NCI-H446 treated with DMSO at 0.1 percent for 48 hours (cell line): ENCODE results near the gene SLC25A6.
"Not testable (repeated sequence)": the region's sequence is repeated elsewhere in the genome, so short reads cannot be mapped to it uniquely, and the experiment has no call there.

Source experiments
- DNase-seq: peaks from one replicate; lab custom pipeline; 2025; lab: John Stamatoyannopoulos, UW

The SLC25A6 gene

GRCh38 chrX:1391707-1392375, at the start of gene SLC25A6:
TSS of gene SLC25A6 (minus strand) at chrX:1392113. CDS start at chrX:1392009, 104 bp downstream.
- no peak for DNase-seq

GRCh38 chrX:1440506-1440905, 48.6 kb upstream of the SLC25A6 start:
- DNase-seq, result no peak

DNA sequence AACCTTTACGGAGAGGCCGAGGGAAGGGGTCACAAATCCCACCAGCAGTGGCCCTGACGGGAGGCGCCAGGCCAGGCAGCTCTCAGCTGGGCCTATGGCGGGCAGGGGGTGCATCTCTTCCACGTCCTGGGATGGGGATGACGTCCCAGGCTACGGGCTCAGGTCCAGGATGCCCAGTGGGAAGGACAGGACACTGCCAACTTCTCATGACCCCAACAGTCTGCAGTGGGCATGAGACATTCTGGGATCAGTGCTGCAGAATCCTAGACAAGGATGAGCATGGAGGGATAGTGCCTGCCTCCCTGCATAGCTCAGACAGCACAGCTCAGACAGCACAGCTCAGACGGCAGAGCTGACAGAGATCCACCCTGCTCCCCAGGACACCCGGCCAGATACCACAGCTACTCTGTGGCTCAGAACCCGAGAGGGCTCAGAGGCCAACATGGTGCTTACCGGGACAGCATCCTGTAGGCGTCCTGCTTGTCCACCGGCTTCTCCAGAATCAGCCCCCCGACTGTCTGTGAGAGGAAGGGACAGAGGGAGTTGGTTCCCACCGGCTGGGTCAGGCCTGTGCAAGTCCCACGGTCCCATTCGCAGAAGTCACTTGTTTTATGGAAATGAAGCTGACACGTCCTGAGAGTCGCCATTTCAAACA, 43.5 kb upstream of the SLC25A6 start:
- DNase-seq, result no peak

- DNase-seq, result no peak
Measured at GRCh38 chrX:1434871-1435240, 42.9 kb upstream of the SLC25A6 start.

- DNase-seq, result no peak
Measured at GRCh38 chrX:1433646-1434357, 41.9 kb upstream of the SLC25A6 start.

DNA sequence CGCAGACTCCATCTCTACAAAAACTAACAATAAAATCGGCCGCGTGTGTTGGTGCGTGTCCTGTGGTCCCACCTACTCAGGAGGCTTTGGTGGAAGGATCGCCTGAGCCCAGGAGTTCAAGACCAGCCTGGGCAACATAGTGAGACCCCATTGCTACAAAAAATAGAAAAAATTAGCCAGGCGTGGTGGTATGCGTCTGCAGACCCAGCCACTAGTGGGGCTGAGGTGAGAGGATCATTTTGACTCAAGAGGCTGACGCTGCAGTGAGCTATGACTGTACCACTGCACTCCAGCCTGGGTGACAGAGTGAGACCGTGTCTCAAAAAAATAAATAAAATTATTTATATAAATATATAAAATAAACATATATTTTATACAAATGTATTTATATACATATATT, 38.5 kb upstream of the SLC25A6 start:
- no peak for DNase-seq

- no peak for DNase-seq
Measured at GRCh38 chrX:1427756-1428155, 35.8 kb upstream of the SLC25A6 start.

GRCh38 chrX:1426321-1426720, 34.4 kb upstream of the SLC25A6 start:
- DNase-seq, result not testable (repeated sequence)

DNA sequence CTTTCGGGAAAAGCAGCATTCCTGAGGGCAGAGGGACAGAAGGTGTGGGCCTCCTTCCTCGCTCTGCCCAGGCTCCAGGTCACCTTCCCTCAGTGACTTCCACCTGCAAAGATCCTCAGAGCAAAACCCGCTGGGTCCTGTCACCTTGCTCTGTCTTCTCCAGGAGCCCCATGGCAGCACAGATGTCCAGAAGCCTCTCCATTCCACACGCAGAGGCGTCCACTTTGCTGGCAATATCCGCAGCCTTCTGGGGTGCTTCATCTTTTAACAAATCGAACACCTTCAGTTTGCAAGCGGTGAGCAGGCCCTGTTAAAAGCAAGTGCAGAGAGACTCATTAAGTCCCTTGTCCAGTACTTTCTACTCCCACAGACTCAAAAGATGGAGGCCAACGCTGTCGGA, 33.5 kb upstream of the SLC25A6 start:
- DNase-seq, result no peak

- no peak for DNase-seq
Measured at GRCh38 chrX:1424147-1424851, 32.4 kb upstream of the SLC25A6 start.

- DNase-seq, result no peak
Measured at GRCh38 chrX:1423215-1423614, 31.3 kb upstream of the SLC25A6 start.

DNA sequence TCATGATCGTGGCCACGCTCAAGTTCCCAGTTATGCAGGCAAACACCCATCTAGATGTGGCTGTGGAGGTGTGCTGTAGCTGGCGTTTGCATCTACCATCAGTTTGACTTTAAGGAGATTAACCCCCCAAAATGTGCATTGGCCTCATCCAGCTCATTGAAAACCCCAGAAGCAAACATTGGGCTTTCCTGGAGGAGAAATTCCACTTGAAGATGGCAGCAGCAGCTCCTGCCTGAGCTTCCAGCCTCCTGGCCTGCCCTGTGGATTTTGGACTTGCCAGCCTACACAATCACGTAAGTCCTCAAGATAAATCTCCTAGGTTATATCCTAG, 30.2 kb upstream of the SLC25A6 start:
- DNase-seq, result no peak

DNA sequence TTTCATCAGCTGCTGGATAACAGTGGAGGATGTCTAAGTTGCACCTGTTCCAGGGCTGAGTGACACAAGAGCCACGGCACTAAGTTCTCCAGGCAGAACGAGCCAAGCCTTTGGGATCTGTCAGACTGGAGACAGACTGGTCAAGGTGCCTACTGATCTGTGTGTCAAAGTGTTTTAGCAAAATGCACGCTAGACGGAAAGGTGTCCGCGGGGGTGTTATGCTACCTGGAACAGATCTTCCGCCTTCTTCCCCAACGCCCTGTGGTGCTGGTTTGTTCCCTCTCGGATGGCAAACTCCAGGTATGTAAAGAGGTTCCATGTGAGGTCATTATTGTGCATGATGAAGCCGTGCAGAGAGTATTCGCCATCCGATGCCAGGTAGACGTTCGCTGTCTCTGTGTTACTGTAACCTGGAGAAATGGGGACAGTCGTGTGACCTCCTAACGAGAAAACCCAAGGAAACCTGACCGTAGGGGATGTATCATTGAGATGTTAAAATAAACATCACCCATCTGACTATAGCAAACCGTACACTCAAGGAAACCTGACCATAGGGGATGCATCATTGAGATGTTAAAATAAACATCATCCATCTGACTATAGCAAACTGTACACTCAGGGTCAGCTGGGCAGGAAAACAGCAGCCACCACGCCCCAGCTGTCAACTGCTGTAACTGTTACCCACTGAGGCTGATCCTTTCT, 29.7 kb upstream of the SLC25A6 start:
- no peak for DNase-seq

DNA sequence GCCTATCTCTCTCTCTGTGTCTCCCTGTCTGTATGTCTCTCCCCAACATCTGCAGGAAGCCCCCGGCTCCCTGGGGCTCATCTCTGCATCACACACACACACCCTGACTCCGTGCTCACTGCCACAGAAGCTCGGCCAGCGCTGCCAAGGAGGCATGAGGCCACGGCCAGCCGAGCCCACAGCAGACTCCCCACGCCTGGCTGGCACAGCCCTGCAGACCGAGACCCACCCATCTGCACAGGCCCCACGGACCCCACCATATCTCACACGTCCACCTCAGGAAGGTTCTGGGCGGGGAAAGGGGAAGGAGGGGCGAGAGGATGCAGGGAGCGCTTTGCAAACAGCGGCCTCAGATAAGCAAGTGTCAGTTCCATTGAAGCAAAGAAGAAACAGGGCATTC, 28.5 kb upstream of the SLC25A6 start:
- no peak for DNase-seq

- DNase-seq, result no peak
Measured at GRCh38 chrX:1419545-1420355, 27.8 kb upstream of the SLC25A6 start.

GRCh38 chrX:1418901-1419544, 27.1 kb upstream of the SLC25A6 start:
- DNase-seq, result no peak

DNA sequence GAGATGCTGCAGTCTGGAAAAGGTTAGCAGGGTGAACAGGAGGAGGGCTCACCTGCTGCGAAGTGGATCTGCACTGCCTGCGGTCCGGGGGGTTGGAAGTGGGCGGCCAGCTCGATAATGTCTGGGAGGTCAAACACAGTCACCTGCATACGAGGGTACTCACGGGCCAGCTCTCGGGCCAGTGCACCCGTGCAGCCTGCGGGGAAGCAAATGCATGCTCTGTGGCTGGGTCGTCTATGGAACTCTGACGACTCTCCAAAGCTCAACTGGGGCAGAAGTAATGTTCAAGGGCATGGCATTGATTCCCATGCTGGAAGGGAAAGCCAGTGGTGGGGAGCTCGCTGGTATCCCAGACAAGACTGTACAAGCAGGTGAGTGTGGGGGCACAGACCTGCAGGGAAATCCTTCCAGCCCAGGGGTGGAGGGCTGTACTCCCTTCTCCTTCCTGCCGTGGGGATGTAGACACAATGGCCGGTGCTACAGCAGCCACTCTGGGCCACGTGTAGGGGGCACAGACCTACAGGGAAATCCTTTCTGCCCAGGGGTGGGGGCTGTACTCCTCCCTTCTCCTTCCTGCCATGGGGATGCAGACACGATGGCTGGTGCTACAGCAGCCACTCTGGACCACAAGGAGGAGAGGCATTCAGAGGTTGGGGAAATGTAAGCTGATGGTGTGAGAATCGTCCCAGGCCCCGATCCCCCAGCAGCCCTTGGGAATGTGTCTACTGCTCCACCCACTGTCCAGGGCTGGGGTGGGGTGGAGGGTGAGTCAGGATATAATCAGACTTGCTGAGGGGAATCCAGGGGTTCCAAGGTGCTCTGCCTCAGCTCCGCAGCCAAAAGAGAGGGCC, 26.2 kb upstream of the SLC25A6 start:
- DNase-seq, result no peak

DNA sequence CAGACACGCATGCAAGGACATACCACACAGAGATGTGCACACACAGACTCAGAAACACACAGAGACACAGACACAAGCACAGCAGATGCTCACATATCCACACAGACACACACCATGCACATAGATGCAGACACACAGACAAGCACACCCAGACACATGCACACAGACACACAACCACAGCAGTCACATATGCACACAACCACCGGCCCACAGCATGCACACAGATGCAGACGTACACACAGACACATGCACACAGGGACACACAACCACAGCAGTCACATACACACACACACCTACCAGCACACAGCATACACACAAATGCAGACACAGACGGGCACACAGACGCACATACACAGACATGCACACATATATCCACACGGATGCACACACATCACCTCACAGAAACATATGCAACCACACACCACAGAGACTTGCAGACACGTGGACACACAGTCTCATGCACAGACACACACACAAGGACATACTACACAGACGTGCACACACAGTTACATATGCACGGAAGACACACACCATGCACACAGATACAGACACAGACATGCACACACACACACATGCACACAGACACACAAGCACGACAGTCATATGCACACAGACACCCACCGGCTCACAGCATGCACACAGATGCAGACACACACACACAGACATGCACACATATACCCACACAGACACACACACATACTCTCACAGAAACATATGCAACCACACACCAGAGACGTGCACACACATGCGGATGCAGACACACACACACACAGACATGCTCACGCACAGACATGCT, 25.2 kb upstream of the SLC25A6 start:
- no peak for DNase-seq

DNA sequence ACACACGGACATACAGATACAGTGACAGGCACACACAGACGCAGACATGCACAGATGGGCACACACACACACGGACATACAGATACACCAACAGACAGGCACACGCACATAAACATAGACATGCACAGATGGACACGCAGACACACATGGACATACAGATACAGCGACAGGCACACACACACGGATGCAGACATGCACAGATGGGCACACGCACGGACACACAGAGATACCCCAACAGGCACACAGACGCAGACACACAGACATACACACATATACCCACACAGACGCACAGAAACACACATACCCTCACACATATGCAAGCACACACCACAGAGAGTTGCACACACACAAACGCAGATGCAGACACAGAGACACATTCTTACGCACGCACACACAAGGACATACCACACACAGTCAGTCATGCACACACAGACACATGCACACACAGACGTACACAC, 24.4 kb upstream of the SLC25A6 start:
- DNase-seq, result no peak
